HG03342 (cell line): ENCODE measurements around the gene REEP6.
"Not testable (repeated sequence)": the region's sequence is repeated elsewhere in the genome, so short reads cannot be mapped to it uniquely, and the experiment has no call there.

Experiments used
- ATAC-seq: cut with Tn5 transposase; IDR thresholded peaks from one replicate; pipeline ENCODE4 v1.9.1; 2021; ENCODE audit warnings: mild to moderate bottlenecking, moderate library complexity; ENCODE audit not compliant: unreplicated experiment

Gene REEP6

GRCh38 chr19:1522061-1522460, 31.1 kb downstream of the REEP6 start:
- ATAC-seq: no peak

- ATAC-seq: no peak
Observed at GRCh38 chr19:1522838-1523237, 31.9 kb downstream of the REEP6 start.

GRCh38 chr19:1523412-1524286, 32.7 kb downstream of the REEP6 start, which contains the start of gene PLK5:
Gene PLK5 (plus strand): TSS chr19:1524077. CDS start chr19:1526997, 2,920 bp downstream.
- no peak for ATAC-seq

DNA sequence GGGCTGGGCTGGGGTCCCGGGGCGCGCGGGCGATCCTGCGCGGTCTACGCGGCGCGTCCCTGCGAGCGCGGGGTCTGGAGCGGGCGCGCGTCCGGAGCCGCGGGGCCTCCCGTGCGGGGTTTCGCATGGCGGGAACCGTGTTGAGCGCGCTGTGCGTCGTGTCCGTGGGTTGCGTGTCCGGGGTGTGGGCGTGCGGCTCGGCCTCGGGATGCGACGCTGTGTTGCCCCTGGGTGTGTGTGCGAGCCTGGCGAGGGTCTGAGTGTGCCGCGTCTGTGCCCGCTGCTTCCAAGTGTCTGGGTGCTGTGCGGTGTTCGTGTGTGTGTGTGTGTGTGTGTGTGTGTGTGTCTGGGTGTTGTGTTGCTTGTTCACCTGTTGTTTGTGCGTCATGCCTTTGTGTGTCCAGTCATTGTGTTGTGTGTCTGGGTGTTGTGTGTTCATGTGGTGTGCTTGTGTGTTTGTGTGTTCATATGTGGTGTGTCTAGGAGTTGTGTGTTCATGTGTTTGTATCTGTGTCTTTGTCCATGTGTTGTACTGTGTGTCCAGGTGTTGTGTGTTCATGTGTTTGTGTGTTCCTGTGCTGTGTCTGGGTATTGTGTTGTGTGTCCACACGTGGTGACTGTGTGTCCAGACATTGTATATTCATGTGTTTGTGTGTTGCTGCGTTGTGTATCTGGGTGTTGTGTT, 33.4 kb downstream of the REEP6 start:
- no peak for ATAC-seq

DNA sequence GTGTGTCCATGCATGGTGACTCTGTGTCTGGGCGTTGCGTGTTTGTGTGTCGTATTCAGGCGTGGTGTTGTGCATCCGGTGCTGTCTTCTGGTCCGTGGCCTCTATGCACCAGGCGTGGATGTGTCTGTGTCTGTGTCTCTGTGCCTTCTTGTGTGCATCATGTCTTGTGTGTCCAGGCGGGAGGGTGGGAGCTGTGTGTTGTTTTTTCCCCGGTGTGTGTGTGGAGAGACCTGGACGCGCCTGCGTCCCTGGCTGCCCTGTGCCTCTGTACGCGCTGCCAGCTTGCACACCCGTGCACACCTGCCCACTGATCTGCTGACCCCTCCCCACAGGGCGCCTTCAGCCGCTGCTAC, 34.0 kb downstream of the REEP6 start:
- ATAC-seq: no peak

GRCh38 chr19:1525343-1525742, 34.4 kb downstream of the REEP6 start:
- ATAC-seq: no peak

DNA sequence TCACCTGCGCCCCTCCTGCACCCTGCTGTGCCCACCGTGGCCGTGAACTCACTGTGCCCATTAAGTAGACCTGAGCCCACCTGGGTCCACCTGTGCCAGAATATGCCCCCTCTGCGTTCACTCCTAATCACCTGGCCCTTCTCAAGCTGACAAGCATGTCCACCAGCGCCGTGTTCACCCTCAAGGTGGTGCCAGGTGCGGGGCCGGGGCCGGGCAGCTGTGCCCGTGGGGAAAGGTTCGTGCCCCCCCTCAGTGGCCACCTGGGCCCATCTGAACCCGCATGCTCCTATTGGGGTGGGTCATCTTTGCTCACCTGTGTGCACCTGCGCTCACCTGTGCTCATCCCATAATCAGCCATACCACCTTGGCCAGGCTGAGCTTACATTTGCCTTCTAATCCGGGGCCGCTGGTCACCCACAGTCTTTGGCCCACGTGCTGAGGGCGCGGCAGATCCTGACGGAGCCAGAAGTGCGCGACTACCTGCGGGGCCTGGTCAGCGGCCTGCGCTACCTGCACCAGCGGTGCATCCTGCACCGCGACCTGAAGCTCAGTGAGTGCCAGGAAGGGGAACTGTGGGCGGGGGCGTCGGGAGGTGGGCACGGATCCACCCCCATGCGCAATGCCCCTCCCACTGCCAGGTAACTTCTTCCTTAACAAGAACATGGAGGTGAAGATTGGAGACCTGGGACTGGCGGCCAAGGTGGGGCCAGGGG, 35.2 kb downstream of the REEP6 start:
- no peak for ATAC-seq

- ATAC-seq: no peak
Observed at GRCh38 chr19:1526979-1527649, 36.1 kb downstream of the REEP6 start.

DNA sequence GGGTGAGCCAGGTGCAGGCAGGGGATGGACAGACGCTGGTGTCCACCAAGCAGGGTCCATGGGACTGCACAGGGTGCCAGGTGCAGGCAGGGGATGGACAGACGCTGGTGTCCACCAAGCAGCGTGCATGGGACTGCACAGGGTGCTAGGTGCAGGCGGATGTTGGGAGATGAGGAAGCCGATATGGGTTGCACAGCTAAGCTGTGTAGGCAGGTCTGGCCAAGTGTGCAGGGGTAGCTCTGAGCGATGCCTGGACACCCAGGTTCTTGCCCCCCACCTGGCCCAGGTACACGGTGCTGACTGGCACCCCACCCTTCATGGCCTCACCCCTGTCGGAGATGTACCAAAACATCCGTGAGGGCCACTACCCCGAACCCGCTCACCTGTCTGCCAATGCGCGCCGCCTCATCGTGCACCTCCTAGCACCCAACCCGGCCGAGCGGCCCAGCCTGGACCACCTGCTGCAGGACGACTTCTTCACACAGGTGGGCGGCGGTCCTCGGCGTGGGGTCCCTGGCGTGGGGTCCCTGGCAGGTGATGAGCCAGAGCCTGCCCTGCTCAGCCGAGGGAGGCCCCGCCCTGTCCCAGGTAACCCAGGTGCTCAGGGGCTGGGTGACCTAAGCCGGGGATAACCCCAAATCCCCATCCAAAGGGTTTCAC, 36.8 kb downstream of the REEP6 start:
- ATAC-seq: no peak

DNA sequence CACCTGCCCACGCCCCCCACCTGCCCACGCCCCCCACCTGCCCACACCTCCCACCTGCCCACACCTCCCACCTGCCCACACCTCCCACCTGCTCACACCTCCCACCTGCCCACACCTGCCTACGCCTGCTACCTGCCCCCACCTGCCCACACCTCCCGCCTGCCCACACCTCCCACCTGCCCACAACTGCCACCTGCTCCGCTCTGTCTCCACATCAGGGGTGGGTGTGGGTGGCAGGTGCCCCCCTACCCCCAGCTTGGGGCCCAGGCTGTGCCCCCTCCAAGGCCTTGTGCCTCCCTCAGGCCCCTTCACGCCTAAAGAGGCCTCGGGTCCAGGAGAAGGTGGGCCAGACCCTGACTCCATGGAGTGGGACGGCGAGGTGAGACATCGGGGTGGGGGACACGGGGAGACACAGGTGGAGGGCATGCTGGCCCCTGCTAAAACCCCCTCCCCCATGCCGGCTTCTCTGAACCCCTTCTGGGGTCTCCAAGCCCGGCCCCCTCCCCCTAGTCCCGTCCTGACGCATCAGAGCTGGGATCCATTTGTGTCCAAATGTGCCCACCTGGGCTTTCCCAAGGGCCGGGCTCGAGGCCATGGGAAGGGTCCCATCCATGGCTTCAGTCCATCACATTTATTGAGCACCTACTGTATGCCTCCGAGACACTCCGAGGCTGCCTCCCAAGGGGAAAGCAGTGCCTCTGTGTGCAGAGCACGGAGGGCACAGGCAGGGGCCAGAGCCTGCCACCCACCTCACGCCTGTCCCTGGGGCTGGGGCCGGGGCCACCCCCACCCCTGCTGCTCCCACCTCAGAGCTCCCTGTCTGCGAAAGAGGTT, 37.8 kb downstream of the REEP6 start:
- ATAC-seq: no peak

DNA sequence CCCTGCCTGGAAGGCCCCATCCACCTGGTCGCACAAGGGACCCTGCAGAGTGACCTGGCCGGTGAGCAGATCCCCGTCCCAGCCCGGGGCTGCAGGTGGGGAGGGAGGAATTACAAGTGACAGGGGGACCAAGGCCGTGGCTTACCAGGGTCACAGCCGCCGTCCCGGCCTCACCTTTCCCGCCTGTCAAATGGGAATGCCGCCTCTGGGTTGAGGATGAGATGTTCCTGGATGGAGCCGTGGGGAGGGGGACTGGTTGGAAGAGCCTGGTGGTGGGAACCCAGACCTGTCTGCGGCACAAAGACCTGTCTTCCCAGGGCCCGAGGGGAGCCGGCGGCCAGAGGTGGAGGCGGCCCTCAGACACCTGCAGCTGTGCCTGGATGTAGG, 38.4 kb downstream of the REEP6 start:
- no peak for ATAC-seq

- not testable (repeated sequence) for ATAC-seq
Observed at GRCh38 chr19:1530856-1531255, 39.9 kb downstream of the REEP6 start.

DNA sequence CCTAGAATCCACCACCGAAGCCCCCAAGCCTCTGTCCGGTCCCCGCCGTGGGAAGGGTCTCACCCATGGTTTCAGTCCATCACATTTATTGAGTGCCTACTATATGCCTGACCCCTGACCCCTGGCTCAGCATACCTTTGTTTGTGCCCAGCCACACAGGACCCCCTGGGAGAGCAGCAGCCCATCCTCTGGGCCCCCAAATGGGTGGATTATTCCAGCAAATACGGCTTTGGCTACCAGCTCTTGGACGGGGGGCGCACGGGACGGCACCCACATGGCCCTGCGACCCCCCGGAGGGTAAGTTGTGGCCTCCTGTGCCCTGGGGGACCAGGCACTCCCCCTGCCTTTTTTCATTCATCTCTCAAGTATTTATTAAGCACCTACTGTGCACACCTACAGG, 40.6 kb downstream of the REEP6 start:
- ATAC-seq: no peak

DNA sequence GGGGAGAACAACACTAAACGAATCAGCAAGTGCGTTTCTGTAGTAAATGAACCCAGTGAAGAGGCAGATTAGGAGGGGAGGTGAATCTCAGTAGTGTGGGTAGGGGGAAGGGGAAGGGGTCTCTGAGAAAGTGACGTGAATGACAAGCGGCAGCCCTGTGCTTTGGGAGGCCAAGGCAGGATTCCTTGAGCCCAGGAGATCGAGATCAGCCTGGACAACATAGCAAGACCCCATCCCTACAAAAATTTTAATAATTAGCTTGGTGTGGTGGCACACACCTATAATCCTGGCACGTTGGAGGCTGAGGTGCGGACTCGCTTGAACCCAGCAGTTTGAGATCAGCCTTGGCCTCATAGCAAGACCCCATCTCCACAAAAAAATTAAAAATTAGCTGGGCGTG, 41.0 kb downstream of the REEP6 start:
- no peak for ATAC-seq

DNA sequence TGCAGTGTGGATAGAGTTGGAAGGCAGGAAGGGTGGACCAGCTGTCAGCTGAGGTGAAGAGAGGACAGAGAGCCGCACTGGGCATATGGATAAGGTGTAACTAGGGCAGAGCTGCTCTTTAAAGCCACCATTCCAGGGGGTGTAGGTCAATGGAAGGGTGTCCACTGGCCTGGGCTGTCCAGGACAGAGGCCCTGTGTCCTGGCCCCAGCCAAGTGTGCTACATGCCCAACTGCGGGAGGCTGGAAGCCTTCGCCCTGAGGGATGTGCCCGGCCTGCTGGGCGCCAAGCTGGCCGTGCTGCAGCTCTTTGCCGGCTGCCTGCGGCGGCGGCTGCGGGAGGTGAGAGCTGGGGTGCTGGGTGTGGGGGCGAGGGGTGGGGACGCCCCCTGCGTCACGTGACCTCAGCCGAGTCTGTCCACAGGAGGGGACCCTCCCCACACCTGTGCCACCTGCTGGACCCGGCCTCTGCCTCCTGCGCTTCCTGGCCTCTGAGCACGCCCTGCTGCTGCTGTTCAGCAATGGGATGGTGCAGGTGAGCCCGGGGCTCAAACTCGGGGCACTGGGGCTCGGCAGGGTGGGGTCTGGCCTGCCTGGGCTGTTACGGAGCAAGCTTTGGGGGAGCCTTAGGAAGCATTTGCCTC, 42.6 kb downstream of the REEP6 start:
- ATAC-seq: no peak

DNA sequence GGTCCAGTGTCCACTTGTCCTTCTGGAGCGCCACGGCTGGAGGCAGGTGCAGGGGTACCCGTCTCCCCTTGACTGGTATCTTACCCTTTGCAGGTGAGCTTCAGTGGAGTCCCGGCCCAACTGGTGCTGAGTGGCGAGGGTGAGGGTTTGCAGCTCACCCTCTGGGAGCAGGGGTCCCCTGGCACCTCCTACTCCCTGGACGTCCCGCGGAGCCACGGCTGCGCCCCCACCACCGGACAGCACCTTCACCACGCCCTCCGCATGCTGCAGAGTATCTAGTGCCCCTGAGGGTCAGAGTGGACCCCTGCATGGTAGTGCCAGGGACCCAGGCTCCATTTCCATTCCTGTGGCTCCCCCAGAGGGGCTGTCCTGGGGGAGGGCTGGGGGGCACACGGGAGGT, 44.0 kb downstream of the REEP6 start:
- ATAC-seq: no peak

- ATAC-seq: not testable (repeated sequence)
Observed at GRCh38 chr19:1535699-1536098, 44.7 kb downstream of the REEP6 start.

GRCh38 chr19:1538978-1539377, 48.0 kb downstream of the REEP6 start:
- no peak for ATAC-seq

- ATAC-seq: not testable (repeated sequence)
Observed at GRCh38 chr19:1539749-1540148, 48.8 kb downstream of the REEP6 start.
